CD4-positive, CD25-positive, alpha-beta regulatory T cell (primary cell): Measurements from ENCODE around the gene ERBB3. TPM values are rescaled to one million over a fixed set of nuclear protein-coding genes. Genes with fewer than 3 reads are reported as not detected.

ENCODE experiments used
- ATAC-seq, 2 donors: fragments of 150-1000 bp; cut with Tn5 transposase; one replicate each; pipeline ENCODE4 v1.10.0; 2021; ENCODE audit warnings: low read depth in 2 of 2, moderate number of reproducible peaks in 2 of 2, moderate library complexity in 1 of 2
- DNase-seq, 3 donors: peaks; one replicate each; pipeline versions ENCODE4 v3.0.0 to v3.0.0-alpha.2; 2012 to 2022; ENCODE audit warnings: mixed read lengths in 1 of 3
- H3K27ac ChIP-seq: one replicate; pipeline ENCODE4 v1.7.0; 2013; ENCODE audit warnings: mild to moderate bottlenecking, low read length; ENCODE audit not compliant: insufficient read depth, poor library complexity, severe bottlenecking
- H3K27me3 ChIP-seq: one replicate; pipeline ENCODE4 v1.7.0; 2013; ENCODE audit warnings: low read length; ENCODE audit not compliant: control insufficient read depth, insufficient read depth
- H3K36me3 ChIP-seq: one replicate; pipeline ENCODE4 v1.7.0; 2013; ENCODE audit warnings: mild to moderate bottlenecking, low read length, moderate library complexity; ENCODE audit not compliant: control insufficient read depth, insufficient read depth
- H3K4me1 ChIP-seq: 2 replicates; pipeline ENCODE4 v1.7.0; 2013; ENCODE audit warnings: mild to moderate bottlenecking, low read length; ENCODE audit not compliant: insufficient read depth, control insufficient read depth, poor library complexity, severe bottlenecking
- H3K4me3 ChIP-seq: one replicate; pipeline ENCODE4 v1.7.0; 2013; ENCODE audit warnings: low read depth, mild to moderate bottlenecking, low read length, moderate library complexity
- H3K9me3 ChIP-seq, 2 experiments: 1 replicate in 1 of 2; 2 replicates in 1 of 2; pipeline ENCODE4 v1.7.0; 2013; ENCODE audit warnings: low read length in 2 of 2, mild to moderate bottlenecking in 1 of 2, moderate library complexity in 1 of 2; ENCODE audit not compliant: control insufficient read depth in 2 of 2
- H3K27ac Mint-ChIP-seq, 3 donors: one replicate each; pipeline ENCODE4 v1.8.0; 2020 to 2022; ENCODE audit warnings: mild to moderate bottlenecking in 3 of 3, mixed read lengths in 3 of 3, moderate library complexity in 2 of 3
- H3K27me3 Mint-ChIP-seq: one replicate; pipeline ENCODE4 v1.8.0; 2022; ENCODE audit warnings: mild to moderate bottlenecking, mixed read lengths
- H3K36me3 Mint-ChIP-seq: one replicate; pipeline ENCODE4 v1.8.0; 2020; ENCODE audit warnings: mixed read lengths
- H3K4me1 Mint-ChIP-seq, 4 donors: one replicate each; pipeline ENCODE4 v1.8.0; 2020 to 2022; ENCODE audit warnings: mixed read lengths in 4 of 4, mild to moderate bottlenecking in 1 of 4
- H3K4me3 Mint-ChIP-seq, 4 donors: one replicate each; pipeline ENCODE4 v1.8.0; 2020 to 2022; ENCODE audit warnings: mild to moderate bottlenecking in 4 of 4, mixed read lengths in 4 of 4, moderate library complexity in 3 of 4
- H3K9me3 Mint-ChIP-seq, 7 donors: one replicate each; pipeline ENCODE4 v1.8.0; 2020 to 2022; ENCODE audit warnings: mixed read lengths in 7 of 7, mild to moderate bottlenecking in 3 of 7, moderate library complexity in 2 of 7
- polyA plus RNA-seq, 4 donors: library from polyadenylated mRNA; unstranded; fragments of 300-500 nt; fragmentation: Illumina TruSeq; gene quantifications; one replicate each; pipeline ENCODE4 v1.2.3, GENCODE V29; 2021
- total RNA-seq: library from RNA; stranded (reverse); gene quantifications from one replicate; pipeline ENCODE4 v1.2.3, GENCODE V29; 2022

Gene ERBB3
- total and polyA plus RNA-seq, 5 donors from 2014 or later: 0.14 to 1.00 (median 0.67) TPM

DNA sequence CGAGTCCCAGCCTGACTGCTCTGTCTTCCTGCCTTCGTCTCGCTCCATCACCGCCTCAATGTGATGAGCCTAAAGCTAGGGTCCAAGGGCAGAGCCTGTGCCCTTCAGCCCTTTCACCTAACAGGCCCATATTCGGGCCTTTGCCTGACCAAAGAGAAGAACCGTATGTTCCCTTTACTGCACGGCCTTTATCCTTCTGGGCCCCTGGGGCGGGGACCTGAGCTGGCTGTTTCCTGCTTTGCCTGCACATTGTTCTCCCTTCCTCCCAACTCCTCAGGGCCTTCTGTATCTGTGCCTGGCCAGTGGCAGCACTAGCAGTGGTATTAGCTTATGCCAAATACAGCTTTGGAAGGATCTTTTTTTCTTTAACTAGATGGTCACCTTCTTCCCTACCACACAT, 63.9 kb downstream of the ERBB3 start:
- Mint-ChIP-seq H3K27me3 (no peaks in the 10 kb centered on the region), H3K9me3 (no peaks in the 10 kb centered on the region), H3K4me1 (peaks cover under 1 to 39% (median 26%) of the 10 kb centered on the region in 4 donors), H3K4me3 (no peak overlapping the region), H3K36me3 (peaks cover 42% of the 10 kb centered on the region), H3K27ac (peak overlapping the region in 2 of 3 donors; percentile 74 to 93)
- Histone ChIP-seq H3K9me3 (no peaks in the 10 kb centered on the region), H3K36me3 (peaks cover 62% of the 10 kb centered on the region), H3K4me3 (no peak overlapping the region), H3K27ac (no peak overlapping the region), H3K27me3 (no peaks in the 10 kb centered on the region), H3K4me1 (peaks cover 16% of the 10 kb centered on the region)
- DNase-seq: no peak
- no peak for ATAC-seq

DNA sequence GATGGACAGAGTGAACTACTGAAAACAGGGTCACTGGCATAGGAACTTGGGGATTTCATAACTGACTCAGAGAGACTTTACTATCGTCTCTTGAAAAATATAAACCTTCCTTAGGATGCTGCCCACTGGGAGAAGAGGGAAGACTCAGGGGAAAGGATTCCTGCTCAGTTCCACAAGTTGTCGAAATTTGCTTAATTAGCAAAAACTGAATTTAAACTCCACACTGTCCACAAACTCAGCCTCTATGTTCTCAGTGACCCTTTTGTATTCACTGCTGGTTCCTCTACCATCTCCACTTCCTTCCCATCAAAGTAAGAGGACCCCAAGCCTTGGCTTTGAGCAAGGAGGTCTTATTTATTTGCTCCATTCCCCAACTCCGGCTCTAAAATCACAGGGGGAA, 65.3 kb downstream of the ERBB3 start:
- H3K4me3 Mint-ChIP-seq: no peak overlapping the region
- no peaks in the 10 kb centered on the region for H3K27me3 ChIP-seq
- peak overlapping the region in 1 of 3 donors; percentile 56 for H3K27ac Mint-ChIP-seq
- DNase-seq (no peak), ATAC-seq (no peak)
- no peaks in the 10 kb centered on the region for H3K9me3 ChIP-seq
- H3K4me1 ChIP-seq: peaks cover 14% of the 10 kb centered on the region
- peaks cover 35% of the 10 kb centered on the region for H3K36me3 Mint-ChIP-seq
- H3K4me3 ChIP-seq: no peak overlapping the region
- no peaks in the 10 kb centered on the region for H3K27me3 Mint-ChIP-seq
- H3K4me1 Mint-ChIP-seq: peaks cover 3 to 33% (median 23%) of the 10 kb centered on the region in 4 donors
- no peak overlapping the region for H3K27ac ChIP-seq
- H3K9me3 Mint-ChIP-seq: no peaks in the 10 kb centered on the region
- H3K36me3 ChIP-seq: peaks cover 51% of the 10 kb centered on the region

DNA sequence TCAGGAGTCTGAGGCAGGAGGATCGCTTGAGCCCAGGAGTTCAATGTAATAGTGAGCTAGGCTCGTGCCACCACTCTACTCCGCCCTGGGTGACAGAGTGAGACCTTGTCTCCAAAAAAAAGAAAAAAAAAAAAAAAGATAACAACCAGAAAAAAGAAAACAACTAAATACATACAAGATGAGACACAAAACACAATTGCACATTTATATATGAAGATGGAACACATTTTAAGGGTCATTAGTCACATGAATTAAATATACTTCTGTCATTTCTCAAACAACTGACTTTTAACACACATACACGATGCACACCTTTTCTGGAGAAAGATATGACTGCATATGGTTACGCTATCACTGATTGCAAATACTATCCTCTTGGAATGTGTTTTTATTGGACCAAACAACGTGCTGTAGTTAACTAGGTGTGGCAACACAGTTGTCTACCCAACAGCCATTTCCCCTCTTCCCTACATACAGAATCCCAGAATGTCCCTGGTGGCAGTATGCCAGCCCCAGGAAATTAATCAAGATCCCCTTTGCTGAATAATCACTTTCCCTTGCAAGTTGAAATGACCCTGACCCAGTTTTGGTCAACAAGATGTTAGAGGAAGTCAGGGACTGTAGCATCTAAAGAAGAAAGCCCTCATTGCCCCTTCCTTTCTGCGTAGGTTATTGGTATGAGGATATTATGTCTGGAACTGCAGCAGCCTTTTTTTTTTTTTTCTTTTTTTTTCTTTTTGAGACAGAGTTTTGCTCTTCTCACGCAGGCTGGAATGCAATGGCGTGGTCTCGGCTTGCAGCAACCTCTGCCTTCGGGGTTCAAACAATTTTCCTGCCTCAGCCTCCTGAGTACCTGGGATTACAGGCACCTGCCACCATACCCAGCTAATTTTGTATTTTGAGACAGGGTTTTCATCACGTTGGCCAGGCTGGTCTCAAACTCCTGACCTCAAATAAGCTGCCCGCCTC, 66.8 kb downstream of the ERBB3 start:
- no peak for ATAC-seq

DNA sequence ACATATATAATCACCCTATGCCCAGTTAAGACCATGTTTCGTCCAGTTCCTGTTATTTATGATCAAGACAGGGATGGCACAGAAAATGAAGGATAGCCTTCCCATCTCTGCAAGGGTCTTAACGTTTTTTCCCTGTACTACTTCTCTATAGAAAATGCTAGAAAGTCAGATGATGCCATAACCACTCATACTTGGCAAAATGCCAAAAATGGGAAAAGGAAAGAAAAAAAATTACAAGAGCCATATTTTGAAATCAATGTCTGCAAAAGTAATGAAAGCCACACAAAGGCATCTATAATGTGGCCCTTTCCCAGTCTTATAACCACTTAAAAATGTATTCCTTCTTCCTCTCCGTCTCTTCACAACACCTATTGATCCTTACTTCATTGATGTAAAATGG, 70.6 kb downstream of the ERBB3 start:
- Histone ChIP-seq H3K27me3 (no peaks in the 10 kb centered on the region), H3K9me3 (no peaks in the 10 kb centered on the region), H3K4me3 (no peak overlapping the region), H3K36me3 (no peaks in the 10 kb centered on the region), H3K27ac (peak overlapping the region; percentile 96), H3K4me1 (peaks cover 25% of the 10 kb centered on the region)
- DNase-seq (no peak), ATAC-seq (no peak)
- Mint-ChIP-seq H3K27ac (peak overlapping the region; percentile 65 to 97 (median 93)), H3K27me3 (peaks cover 4% of the 10 kb centered on the region), H3K4me3 (peak overlapping the region; percentile 84 to 95 (median 93)), H3K4me1 (peaks cover 14 to 41% (median 21%) of the 10 kb centered on the region in 4 donors), H3K9me3 (no peaks in the 10 kb centered on the region), H3K36me3 (no peaks in the 10 kb centered on the region)

More for the DNA sequence above, 66.8 kb downstream of the ERBB3 start:
- H3K27me3 Mint-ChIP-seq: no peaks in the 10 kb centered on the region
- Histone ChIP-seq H3K9me3 (no peaks in the 10 kb centered on the region), H3K27ac (peak overlapping the region; percentile 35), H3K4me1 (peaks cover 27% of the 10 kb centered on the region), H3K4me3 (no peak overlapping the region), H3K36me3 (peaks cover 37% of the 10 kb centered on the region), H3K27me3 (no peaks in the 10 kb centered on the region)
- H3K36me3 Mint-ChIP-seq: peaks cover 26% of the 10 kb centered on the region
- H3K9me3 Mint-ChIP-seq: no peaks in the 10 kb centered on the region
- peaks cover 9 to 38% (median 29%) of the 10 kb centered on the region in 4 donors for H3K4me1 Mint-ChIP-seq
- peak overlapping the region in 2 of 4 donors; percentile 49 to 90 for H3K4me3 Mint-ChIP-seq
- DNase-seq: no peak
- peak overlapping the region in 1 of 3 donors; percentile 26 for H3K27ac Mint-ChIP-seq

DNA sequence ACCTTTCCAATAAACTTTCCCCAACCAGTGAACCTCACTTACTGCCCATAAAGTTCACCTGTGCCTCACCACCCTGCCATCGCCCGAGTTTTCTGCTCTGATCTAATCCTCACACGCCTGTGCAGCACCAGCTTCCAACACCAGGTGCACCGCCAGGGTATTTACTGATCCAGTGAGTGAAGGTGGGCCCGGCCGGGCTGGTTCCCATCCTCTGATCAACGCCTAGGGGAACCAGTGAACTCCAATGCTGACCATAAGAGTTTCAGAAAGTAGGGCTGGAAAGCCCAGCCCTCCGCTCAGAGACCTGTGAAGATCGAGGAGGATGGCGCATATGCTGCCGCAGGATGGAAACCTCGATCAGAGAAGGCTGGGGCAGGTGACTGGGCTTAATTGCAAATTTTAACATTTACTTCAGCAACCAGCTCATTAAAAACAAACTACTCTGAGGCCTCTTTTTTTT, 71.7 kb downstream of the ERBB3 start:
- Histone ChIP-seq H3K9me3 (no peaks in the 10 kb centered on the region), H3K27ac (peak overlapping the region; percentile 96), H3K4me3 (peak overlapping the region; percentile 83), H3K36me3 (no peaks in the 10 kb centered on the region), H3K27me3 (no peaks in the 10 kb centered on the region), H3K4me1 (peaks cover 25% of the 10 kb centered on the region)
- Mint-ChIP-seq H3K9me3 (no peaks in the 10 kb centered on the region), H3K27me3 (peaks cover 4% of the 10 kb centered on the region), H3K36me3 (no peaks in the 10 kb centered on the region), H3K27ac (peak overlapping the region; percentile 97 to 100 (median 99)), H3K4me3 (peak overlapping the region; percentile 93 to 96 (median 94)), H3K4me1 (peaks cover 12 to 45% (median 19%) of the 10 kb centered on the region in 4 donors)
- DNase-seq (peak; percentile 49 to 86 (median 73)), ATAC-seq (peak; percentile 64 to 69)

DNA sequence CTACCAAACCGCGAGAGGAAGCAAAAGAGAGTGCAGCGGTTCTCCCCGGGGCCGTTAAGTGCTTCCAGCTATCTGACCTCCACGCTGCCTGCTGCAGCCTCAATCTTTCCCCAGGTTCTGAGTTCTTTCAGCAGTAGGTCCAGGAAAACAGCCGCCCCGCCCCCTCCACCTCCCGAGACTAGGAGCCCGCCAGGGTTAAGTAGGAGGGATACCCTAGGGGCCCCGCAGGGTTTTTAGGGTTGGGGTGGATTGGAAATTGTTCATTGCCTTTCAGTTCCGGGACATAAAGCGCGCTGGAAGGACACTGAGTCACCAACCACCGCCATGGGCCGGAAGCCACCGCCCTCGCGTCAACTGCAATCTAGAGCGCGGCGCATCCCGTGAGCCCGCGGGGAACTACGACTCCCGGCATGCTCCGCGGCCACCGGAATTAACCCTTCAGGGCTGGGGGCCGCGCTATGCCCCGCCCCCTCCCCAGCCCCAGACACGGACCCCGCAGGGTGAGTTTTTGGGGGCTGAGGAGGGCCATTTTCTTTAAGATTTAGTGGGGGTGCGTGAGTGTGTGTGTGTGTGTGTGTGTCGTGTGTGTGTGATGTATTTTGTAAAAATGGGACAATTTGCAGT, 72.3 kb downstream of the ERBB3 start, which contains the start of gene MYL6B:
TSS of gene MYL6B (plus strand) at position 456 of the 624 bp plus-strand sequence. CDS start 1,332 bp downstream, outside the sequence.
- Histone ChIP-seq H3K9me3 (no peaks in the 10 kb centered on the region), H3K4me3 (peak within 1 kb of the TSS; percentile 83), H3K27ac (peak within 1 kb of the TSS; percentile 96), H3K36me3 (no peaks in the 10 kb centered on the region), H3K27me3 (no peaks in the 10 kb centered on the region), H3K4me1 (peaks cover 30% of the 10 kb centered on the region)
- H3K4me3 Mint-ChIP-seq: peak within 1 kb of the TSS; percentile 93 to 96 (median 94)
- H3K9me3 Mint-ChIP-seq: no peaks in the 10 kb centered on the region
- ATAC-seq (peak; percentile 94), DNase-seq (peak; percentile 89 to 97 (median 90))
- no peaks in the 10 kb centered on the region for H3K36me3 Mint-ChIP-seq
- H3K27me3 Mint-ChIP-seq: peaks cover 4% of the 10 kb centered on the region
- peaks cover 11 to 46% (median 19%) of the 10 kb centered on the region in 4 donors for H3K4me1 Mint-ChIP-seq
- H3K27ac Mint-ChIP-seq: peak within 1 kb of the TSS; percentile 97 to 100 (median 99)
